DND-41 (cell line): ENCODE data around the gene C17orf50.
A peak's percentile ranks its signal among the peaks of the same experiment; 100 is the strongest.

Experiments used
- ATAC-seq: fragments of 200-7000 bp; cut with Tn5 transposase; 3 replicates; pipeline ENCODE4 v1.9.1; 2021; ENCODE audit warnings: low read depth; ENCODE audit not compliant: insufficient read depth
- DNase-seq: peaks from one replicate; pipeline ENCODE4 v3.0.0-alpha.2; 2020
- H2AFZ ChIP-seq: 2 replicates; pipeline ENCODE4 v1.6.0; 2012; ENCODE audit warnings: low read depth, low read length
- H3K27ac ChIP-seq: 2 replicates; pipeline ENCODE4 v1.5.1; 2012; ENCODE audit warnings: low read length, inconsistent platforms
- H3K27me3 ChIP-seq: fragments of 200-600 bp; sonication (generic); 2 replicates; pipeline ENCODE4 v1.6.0; 2012; ENCODE audit warnings: low read length, mild to moderate bottlenecking, inconsistent platforms; ENCODE audit not compliant: insufficient read depth, poor library complexity
- H3K36me3 ChIP-seq: 2 replicates; pipeline ENCODE4 v1.5.1; 2012; ENCODE audit warnings: low read length, inconsistent platforms; ENCODE audit not compliant: insufficient read depth
- H3K4me1 ChIP-seq: 2 replicates; pipeline ENCODE4 v1.5.1; 2012; ENCODE audit warnings: mild to moderate bottlenecking, low read length; ENCODE audit not compliant: insufficient read depth
- H3K4me2 ChIP-seq: 2 replicates; pipeline ENCODE4 v1.6.0; 2012; ENCODE audit warnings: mild to moderate bottlenecking, moderate library complexity, low read length, inconsistent platforms; ENCODE audit not compliant: insufficient read depth
- H3K4me3 ChIP-seq, 2 experiments: fragments of 200-600 bp in 1 of 2; shearing (Covaris generic) in 1 of 2; 2 replicates each; pipeline ENCODE4 v1.5.1; 2012 to 2016; ENCODE audit warnings: inconsistent platforms in 2 of 2, low read length in 2 of 2, mild to moderate bottlenecking in 2 of 2, low read depth in 1 of 2, moderate library complexity in 1 of 2
- H3K79me2 ChIP-seq: 2 replicates; pipeline ENCODE4 v1.6.0; 2012; ENCODE audit warnings: low read length, inconsistent platforms; ENCODE audit not compliant: insufficient read depth
- H3K9ac ChIP-seq: 2 replicates; pipeline ENCODE4 v1.6.0; 2012; ENCODE audit warnings: low read depth, mild to moderate bottlenecking, inconsistent platforms, low read length, moderate library complexity
- H3K9me3 ChIP-seq: 2 replicates; pipeline ENCODE4 v1.5.1; 2012; ENCODE audit warnings: low read length, moderate library complexity, mild to moderate bottlenecking, inconsistent platforms; ENCODE audit not compliant: insufficient read depth, severe bottlenecking
- H4K20me1 ChIP-seq: 2 replicates; pipeline ENCODE4 v1.6.0; 2012; ENCODE audit warnings: low read length; ENCODE audit not compliant: insufficient read depth
- CTCF ChIP-seq: IDR thresholded peaks from 2 replicates; pipeline ENCODE4 v1.5.1; 2012; ENCODE audit warnings: borderline replicate concordance, low read length, moderate library complexity, mild to moderate bottlenecking; ENCODE audit not compliant: poor library complexity, severe bottlenecking; ENCODE audit errors: extremely low read depth
- EZH2 ChIP-seq: IDR thresholded peaks from 3 replicates; pipeline ENCODE4 v1.6.1; 2012; ENCODE audit warnings: borderline replicate concordance, low read depth, mild to moderate bottlenecking, moderate library complexity, low read length, inconsistent platforms; ENCODE audit not compliant: severe bottlenecking

C17orf50 gene

GRCh38 chr17:35786941-35787432, 26.3 kb downstream of the C17orf50 start:
- Histone ChIP-seq H3K27me3 (peaks cover 39% of the 10 kb centered on the region), H3K9ac (no peak overlapping the region), H3K9me3 (no peaks in the 10 kb centered on the region), H2AFZ (no peak overlapping the region), H3K27ac (no peak overlapping the region), H3K36me3 (no peaks in the 10 kb centered on the region), H3K4me1 (no peaks in the 10 kb centered on the region), H3K79me2 (no peaks in the 10 kb centered on the region), H4K20me1 (no peaks in the 10 kb centered on the region), H3K4me2 (no peak overlapping the region), H3K4me3 (no peak overlapping the region)
- TF ChIP-seq EZH2 = no peak
- DNase-seq = no peak
- no peak for ATAC-seq

DNA sequence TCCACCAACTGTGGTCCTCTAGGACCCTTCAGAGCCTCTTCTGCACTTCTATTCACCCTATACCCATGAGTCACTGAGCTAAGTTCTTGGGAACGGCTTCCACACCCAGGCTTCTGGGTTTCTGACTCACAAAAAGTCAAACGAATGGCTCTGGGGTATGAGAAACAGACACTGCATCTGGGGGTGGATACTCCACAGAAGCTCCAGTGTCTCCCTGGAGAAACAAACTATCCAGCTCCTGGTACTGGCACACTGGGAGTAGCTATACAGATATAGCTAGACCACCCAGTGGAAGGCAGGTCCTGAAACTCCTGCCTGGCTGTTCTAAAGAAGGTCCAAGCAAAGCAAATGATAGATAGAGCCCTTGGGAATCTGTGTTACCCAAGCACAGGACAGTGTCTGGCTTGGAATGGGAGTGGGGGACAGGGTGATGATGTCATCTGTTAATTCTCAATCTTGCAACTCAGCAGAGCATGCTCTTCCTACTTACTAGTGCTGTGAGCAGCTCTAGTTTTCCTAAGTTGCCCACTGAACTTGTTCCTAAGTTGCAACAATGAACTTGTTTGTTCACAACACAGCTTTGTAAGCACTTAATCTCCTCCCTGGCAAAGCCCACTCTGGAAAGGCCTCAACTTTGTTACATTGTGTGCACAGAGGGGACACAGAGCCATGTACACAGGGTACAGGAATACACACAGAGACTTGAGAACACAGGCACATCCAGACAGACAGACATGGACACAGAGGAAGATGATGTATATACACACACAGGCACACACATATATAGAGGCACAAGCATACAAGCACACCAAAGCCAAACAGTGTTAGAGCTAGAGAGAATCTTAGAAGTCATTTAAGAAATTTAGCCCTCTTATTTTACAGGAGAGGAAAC, 28.0 kb downstream of the C17orf50 start:
- H3K4me3 ChIP-seq = no peak overlapping the region
- no peaks in the 10 kb centered on the region for H3K79me2 ChIP-seq
- H3K9ac ChIP-seq = no peak overlapping the region
- H3K27ac ChIP-seq = no peak overlapping the region
- H3K4me1 ChIP-seq = no peaks in the 10 kb centered on the region
- TF ChIP-seq CTCF (no peak), EZH2 (no peak)
- no peaks in the 10 kb centered on the region for H4K20me1 ChIP-seq
- no peak overlapping the region for H3K4me2 ChIP-seq
- 0 out of 3 replicates have a peak, but pooled peaks have one; percentile 27 for ATAC-seq
- no peak overlapping the region for H2AFZ ChIP-seq
- DNase-seq = no peak
- no peaks in the 10 kb centered on the region for H3K36me3 ChIP-seq
- H3K9me3 ChIP-seq = no peaks in the 10 kb centered on the region
- H3K27me3 ChIP-seq = peaks cover 44% of the 10 kb centered on the region

- H3K27ac ChIP-seq = no peak overlapping the region
- DNase-seq (no peak), ATAC-seq (no peak)
- no peak overlapping the region for H3K4me3 ChIP-seq
- H3K9me3 ChIP-seq = no peaks in the 10 kb centered on the region
- H3K27me3 ChIP-seq = peaks cover 57% of the 10 kb centered on the region
- H3K79me2 ChIP-seq = no peaks in the 10 kb centered on the region
- H3K4me1 ChIP-seq = 0 out of 2 replicates have a peak, but pooled peaks cover 3% of the 10 kb centered on the region
- TF ChIP-seq EZH2 = no peak
- no peak for TF ChIP-seq CTCF
- H2AFZ ChIP-seq = no peak overlapping the region
- H3K9ac ChIP-seq = no peak overlapping the region
- no peaks in the 10 kb centered on the region for H4K20me1 ChIP-seq
- no peak overlapping the region for H3K4me2 ChIP-seq
- H3K36me3 ChIP-seq = no peaks in the 10 kb centered on the region
Observed at GRCh38 chr17:35790841-35791240, 30.2 kb downstream of the C17orf50 start.

GRCh38 chr17:35791681-35792350, 31.1 kb downstream of the C17orf50 start:
- no peak overlapping the region for H3K9ac ChIP-seq
- no peak overlapping the region for H2AFZ ChIP-seq
- peaks cover 66% of the 10 kb centered on the region for H3K27me3 ChIP-seq
- no peaks in the 10 kb centered on the region for H4K20me1 ChIP-seq
- TF ChIP-seq EZH2 (peak; percentile 18), CTCF (no peak)
- H3K79me2 ChIP-seq = no peaks in the 10 kb centered on the region
- no peaks in the 10 kb centered on the region for H3K9me3 ChIP-seq
- no peak overlapping the region for H3K27ac ChIP-seq
- H3K4me3 ChIP-seq = no peak overlapping the region
- ATAC-seq (no peak), DNase-seq (no peak)
- H3K36me3 ChIP-seq = no peaks in the 10 kb centered on the region
- no peak overlapping the region for H3K4me2 ChIP-seq
- 0 out of 2 replicates have a peak, but pooled peaks cover 3% of the 10 kb centered on the region for H3K4me1 ChIP-seq
